Adrenal gland (tissue), 5 donors: Measurements from ENCODE around the gene NPAS3.

Source experiments
- CTCF ChIP-seq, 6 experiments: fragments of 450-650 bp in 4 of 6; fragments of 200-600 bp in 2 of 6; sonication (generic) in 1 of 6; IDR thresholded peaks; 1 replicate in 5 of 6; 2 replicates in 1 of 6; pipeline versions ENCODE4 v1.5.1 to v1.8.0; 2016 to 2021; ENCODE audit warnings: antibody characterized with exemption in 6 of 6, mild to moderate bottlenecking in 2 of 6, moderate library complexity in 1 of 6
- POLR2A ChIP-seq, 2 donors: fragments of 450-650 bp; IDR thresholded peaks; one replicate each; pipeline ENCODE4 v1.6.1; 2017; ENCODE audit warnings: antibody characterized with exemption in 2 of 2, mild to moderate bottlenecking in 2 of 2, moderate library complexity in 1 of 2
- donor health status: DM: no; HTN: no; CAD: no.

GRCh38 chr14:33567023-33567728 lies 628.5 kb downstream of the NPAS3 start:
- no peak for TF ChIP-seq POLR2A (IDR thresholded peaks at IDR 0.05)
- no peak for TF ChIP-seq CTCF (IDR thresholded peaks at IDR 0.05)
